Fibroblast of skin of left quadriceps (primary cell): Measurements from ENCODE around the gene GOLGA8T.
"Not testable (repeated sequence)": the region's sequence is repeated elsewhere in the genome, so short reads cannot be mapped to it uniquely, and the experiment has no call there.

Source experiments
- DNase-seq, 2 experiments: peaks; one replicate each; pipeline ENCODE4 v3.0.0-alpha.2; 2013; ENCODE audit warnings: low read depth in 2 of 2

GOLGA8T gene

DNA sequence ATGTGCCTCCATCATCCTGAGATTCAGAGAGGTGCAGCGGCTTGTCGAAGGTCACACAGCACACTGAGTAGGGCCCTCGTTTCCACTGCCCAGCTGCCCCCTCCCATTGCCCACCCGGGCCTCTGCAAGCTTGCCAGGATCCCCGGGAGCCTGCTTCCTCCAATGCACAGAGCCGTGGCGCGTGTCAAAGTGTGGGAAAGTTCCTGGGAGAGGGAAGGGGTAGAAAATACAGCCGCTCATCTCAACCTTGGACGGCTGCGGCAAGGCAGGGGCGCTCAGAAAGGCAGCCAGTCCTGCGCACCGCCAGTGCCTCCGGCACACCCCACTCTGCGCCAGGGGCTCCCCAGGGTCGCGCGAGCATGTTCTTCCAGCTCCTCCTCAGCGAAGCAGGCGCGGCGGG lies 56.3 kb downstream of the GOLGA8T start:
- DNase-seq: not testable (repeated sequence)

DNA sequence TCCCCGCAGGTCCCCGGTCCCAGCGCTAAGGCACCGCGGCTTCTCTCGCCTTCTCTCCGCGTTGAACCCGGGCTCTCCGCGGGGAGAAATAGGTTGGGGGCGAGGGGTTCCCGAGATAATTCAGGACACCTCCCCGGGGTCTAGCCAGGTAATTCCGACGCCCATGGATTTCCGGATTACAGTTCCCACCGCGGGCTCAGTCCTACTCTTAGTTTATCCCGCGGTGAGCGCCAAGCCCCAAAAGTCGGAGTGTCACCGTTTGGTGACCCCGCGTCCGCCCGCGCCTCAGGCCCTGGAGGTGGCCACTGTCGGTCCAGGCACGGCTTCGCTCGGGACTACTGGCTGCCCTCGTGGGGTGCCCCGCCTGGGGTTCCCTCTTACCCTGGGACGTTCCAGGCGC lies 56.8 kb downstream of the GOLGA8T start:
- not testable (repeated sequence) for DNase-seq

DNA sequence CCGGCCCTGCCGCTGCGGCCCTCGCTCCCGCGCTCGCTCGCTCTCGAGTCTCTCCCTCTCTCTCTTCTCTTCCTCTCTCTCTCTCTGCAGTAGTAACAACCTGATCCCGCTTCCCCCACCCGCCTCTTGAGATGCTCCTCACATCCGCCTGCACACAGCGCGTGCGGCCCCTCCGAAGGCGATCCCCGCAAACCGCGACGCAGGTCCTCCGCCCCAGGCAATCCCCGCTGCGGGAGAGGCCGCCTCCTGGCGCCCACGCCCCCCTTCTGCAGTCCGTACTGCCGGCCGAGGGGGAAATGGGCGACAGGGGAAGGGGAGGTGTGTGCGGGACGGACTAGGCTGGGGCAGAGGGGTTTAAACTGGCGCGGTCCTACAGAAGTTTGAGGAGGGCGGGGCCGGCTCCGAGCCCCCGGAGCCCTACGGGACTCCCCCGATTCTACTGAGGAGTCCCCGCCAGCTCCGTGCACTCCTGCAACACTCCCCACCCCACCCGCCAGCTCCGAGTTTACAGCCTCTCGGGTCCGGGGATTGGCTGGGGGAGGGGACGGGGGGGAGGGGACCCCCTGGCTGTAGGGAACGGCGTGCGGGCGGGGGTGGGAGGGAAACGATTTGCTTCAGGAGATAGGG lies 57.4 kb downstream of the GOLGA8T start:
- not testable (repeated sequence) for DNase-seq

DNA sequence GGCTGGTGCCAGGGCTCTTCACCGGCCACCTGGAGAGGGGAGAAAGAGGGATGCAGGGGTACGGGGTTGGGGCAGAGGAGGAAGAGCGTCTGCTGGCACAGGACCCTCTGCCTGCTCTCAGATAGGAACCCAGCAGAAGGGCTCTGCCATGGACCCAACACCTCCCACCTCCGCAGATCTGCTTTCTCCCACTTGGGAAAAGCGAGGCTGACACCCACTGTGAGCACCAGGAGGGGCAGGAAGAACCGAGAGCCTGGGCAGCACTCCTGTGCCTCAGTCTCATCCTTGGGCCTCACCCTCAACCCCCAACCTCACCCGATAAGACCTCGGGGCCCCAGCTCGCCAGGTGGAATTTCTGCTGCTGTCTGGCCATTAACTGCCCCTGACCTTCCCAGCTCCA lies 58.0 kb downstream of the GOLGA8T start:
- not testable (repeated sequence) for DNase-seq
